ENCODE data around the gene ACR. TPM values are rescaled to one million over a fixed set of nuclear protein-coding genes. Genes with fewer than 3 reads are reported as not detected.

ACR gene
- total and polyA plus RNA-seq, 10 of the 15 experiments (the other 5 are each of a cell fraction or from before 2014, with no cell fraction given), result not detected

DNA sequence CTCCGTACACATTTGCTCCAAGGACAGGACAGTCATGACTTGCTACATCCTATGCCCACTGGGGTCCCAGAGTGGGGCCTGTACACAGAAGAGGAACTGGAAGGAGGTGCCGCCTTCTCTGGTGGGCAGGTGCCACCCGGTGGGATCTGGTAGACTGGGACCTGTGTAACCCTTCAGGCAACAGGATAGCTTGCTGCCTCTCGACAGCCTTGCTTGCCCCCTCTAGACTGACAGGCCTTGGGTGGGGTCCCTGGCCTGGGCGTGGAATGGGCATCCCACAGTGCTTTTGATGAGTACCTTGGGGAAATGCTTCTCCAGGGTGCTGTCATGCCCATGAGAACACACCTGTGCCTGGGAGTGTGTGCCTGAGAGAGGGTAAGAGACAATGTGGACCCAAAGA lies 49.6 kb upstream of the ACR start (continued):
- TF ChIP-seq, protein P1, sequence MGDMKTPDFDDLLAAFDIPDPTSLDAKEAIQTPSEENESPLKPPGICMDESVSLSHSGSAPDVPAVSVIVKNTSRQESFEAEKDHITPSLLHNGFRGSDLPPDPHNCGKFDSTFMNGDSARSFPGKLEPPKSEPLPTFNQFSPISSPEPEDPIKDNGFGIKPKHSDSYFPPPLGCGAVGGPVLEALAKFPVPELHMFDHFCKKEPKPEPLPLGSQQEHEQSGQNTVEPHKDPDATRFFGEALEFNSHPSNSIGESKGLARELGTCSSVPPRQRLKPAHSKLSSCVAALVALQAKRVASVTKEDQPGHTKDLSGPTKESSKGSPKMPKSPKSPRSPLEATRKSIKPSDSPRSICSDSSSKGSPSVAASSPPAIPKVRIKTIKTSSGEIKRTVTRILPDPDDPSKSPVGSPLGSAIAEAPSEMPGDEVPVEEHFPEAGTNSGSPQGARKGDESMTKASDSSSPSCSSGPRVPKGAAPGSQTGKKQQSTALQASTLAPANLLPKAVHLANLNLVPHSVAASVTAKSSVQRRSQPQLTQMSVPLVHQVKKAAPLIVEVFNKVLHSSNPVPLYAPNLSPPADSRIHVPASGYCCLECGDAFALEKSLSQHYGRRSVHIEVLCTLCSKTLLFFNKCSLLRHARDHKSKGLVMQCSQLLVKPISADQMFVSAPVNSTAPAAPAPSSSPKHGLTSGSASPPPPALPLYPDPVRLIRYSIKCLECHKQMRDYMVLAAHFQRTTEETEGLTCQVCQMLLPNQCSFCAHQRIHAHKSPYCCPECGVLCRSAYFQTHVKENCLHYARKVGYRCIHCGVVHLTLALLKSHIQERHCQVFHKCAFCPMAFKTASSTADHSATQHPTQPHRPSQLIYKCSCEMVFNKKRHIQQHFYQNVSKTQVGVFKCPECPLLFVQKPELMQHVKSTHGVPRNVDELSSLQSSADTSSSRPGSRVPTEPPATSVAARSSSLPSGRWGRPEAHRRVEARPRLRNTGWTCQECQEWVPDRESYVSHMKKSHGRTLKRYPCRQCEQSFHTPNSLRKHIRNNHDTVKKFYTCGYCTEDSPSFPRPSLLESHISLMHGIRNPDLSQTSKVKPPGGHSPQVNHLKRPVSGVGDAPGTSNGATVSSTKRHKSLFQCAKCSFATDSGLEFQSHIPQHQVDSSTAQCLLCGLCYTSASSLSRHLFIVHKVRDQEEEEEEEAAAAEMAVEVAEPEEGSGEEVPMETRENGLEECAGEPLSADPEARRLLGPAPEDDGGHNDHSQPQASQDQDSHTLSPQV (IDR thresholded peaks at IDR 0.05), result no peak
- TF ChIP-seq, protein P2, sequence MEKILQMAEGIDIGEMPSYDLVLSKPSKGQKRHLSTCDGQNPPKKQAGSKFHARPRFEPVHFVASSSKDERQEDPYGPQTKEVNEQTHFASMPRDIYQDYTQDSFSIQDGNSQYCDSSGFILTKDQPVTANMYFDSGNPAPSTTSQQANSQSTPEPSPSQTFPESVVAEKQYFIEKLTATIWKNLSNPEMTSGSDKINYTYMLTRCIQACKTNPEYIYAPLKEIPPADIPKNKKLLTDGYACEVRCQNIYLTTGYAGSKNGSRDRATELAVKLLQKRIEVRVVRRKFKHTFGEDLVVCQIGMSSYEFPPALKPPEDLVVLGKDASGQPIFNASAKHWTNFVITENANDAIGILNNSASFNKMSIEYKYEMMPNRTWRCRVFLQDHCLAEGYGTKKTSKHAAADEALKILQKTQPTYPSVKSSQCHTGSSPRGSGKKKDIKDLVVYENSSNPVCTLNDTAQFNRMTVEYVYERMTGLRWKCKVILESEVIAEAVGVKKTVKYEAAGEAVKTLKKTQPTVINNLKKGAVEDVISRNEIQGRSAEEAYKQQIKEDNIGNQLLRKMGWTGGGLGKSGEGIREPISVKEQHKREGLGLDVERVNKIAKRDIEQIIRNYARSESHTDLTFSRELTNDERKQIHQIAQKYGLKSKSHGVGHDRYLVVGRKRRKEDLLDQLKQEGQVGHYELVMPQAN (conservative IDR thresholded peaks at IDR 0.05), result no peak
- TF ChIP-seq TBL1XR1 (IDR thresholded peaks at IDR 0.05; ENCODE audit: low read depth, low read length) (no peak), RAD21 (IDR thresholded peaks at IDR 0.05; ENCODE audit: insufficient read depth, low read depth, low read length) (no peak)

DNA sequence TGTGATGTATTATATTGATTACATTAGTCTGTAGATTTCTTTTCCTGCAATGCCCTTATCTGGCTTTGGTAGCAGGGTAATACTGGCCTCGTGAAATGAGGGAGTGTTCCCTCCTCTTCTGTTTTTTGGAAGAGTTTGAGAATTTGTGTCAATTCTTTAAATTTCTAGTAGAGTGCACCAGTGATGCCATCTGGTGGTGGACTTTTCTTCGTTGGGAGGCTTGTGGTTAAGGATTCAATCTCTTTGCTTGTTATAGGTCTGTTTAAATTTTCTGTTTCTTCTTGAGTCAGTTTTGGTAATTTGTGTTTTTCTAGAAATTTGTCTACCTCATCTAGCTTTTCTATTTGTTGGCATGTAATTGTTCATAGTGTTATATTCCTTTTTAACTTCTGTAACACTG lies 46.5 kb upstream of the ACR start:
- Histone ChIP-seq H3K27me3 (replicated peaks in 1 of 2; ENCODE audit: control insufficient read depth in 2 of 2, insufficient read depth in 2 of 2, low read length in 1 of 2) (no peaks in the 10 kb centered on the region; a peak in 2 of 4 replicates), H3K27ac (ENCODE audit: control insufficient read depth, insufficient read depth) (no peak overlapping the region), H3K9me3 (replicated peaks; ENCODE audit: control insufficient read depth, insufficient read depth, low read length) (no peaks in the 10 kb centered on the region), H4K20me1 (ENCODE audit: control insufficient read depth, insufficient read depth) (no peaks in the 10 kb centered on the region), H3K4me2 (ENCODE audit: control insufficient read depth, insufficient read depth) (no peak overlapping the region), H2AFZ (ENCODE audit: control insufficient read depth, low read depth, low read length) (no peak overlapping the region), H3K79me2 (ENCODE audit: control insufficient read depth, insufficient read depth, low read length) (no peaks in the 10 kb centered on the region), H3K4me3 (no peak overlapping the region), H3K9ac (ENCODE audit: control insufficient read depth, insufficient read depth, low read length) (no peak overlapping the region), H3K4me1 (ENCODE audit: control insufficient read depth, insufficient read depth, low read length) (no peaks in the 10 kb centered on the region), H3K36me3 (ENCODE audit: control insufficient read depth in 2 of 2, insufficient read depth in 2 of 2, low read length in 1 of 2) (no peaks in the 10 kb centered on the region)
- ATAC-seq (peak; percentile 47), DNase-seq (ENCODE audit: low read depth, low spot score) (peak; percentile 13), FAIRE-seq (peak; percentile 71)
- intact Hi-C loops (cut with micrococcal nuclease; ENCODE audit: unreplicated experiment) (loop anchor here (5.0 kb wide), 2 partner anchors 69 to 439 kb away; partner anchors contain the start of gene HDAC10), in situ Hi-C loops (cut with MboI) (no loop called here)
- WGBS (ENCODE audit: insufficient coverage, insufficient replicate concordance, low lambda C conversion rate, missing lambda C conversion rate), result 0% methylated on average over 2 of the region's 2 CpGs
- SMC1A ChIA-PET (ENCODE audit: uncharacterized antibody, unreplicated experiment), result interaction anchor here (0.6 to 1.8 kb wide), 3 partner anchors 64 to 273 kb away, joined by 3 to 5 read pairs (median 4); partner anchors contain the start of gene ARSA
- CTCF ChIA-PET, result interaction anchor here (0.6 to 3.1 kb wide), 11 partner anchors 9 to 128 kb away, joined by 3 to 15 read pairs (median 4); no protein-coding TSS in a partner anchor
- BruUV-seq (replicated peaks), result no TSS peak
- RAD21 ChIA-PET (ENCODE audit: unreplicated experiment), result interaction anchor here (0.9 to 1.1 kb wide), 2 partner anchors 70 to 219 kb away, joined by 3 to 4 read pairs; no protein-coding TSS in a partner anchor
- POLR2A ChIA-PET, result no interaction called here
- TF ChIP-seq, protein P3, sequence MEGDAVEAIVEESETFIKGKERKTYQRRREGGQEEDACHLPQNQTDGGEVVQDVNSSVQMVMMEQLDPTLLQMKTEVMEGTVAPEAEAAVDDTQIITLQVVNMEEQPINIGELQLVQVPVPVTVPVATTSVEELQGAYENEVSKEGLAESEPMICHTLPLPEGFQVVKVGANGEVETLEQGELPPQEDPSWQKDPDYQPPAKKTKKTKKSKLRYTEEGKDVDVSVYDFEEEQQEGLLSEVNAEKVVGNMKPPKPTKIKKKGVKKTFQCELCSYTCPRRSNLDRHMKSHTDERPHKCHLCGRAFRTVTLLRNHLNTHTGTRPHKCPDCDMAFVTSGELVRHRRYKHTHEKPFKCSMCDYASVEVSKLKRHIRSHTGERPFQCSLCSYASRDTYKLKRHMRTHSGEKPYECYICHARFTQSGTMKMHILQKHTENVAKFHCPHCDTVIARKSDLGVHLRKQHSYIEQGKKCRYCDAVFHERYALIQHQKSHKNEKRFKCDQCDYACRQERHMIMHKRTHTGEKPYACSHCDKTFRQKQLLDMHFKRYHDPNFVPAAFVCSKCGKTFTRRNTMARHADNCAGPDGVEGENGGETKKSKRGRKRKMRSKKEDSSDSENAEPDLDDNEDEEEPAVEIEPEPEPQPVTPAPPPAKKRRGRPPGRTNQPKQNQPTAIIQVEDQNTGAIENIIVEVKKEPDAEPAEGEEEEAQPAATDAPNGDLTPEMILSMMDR (IDR thresholded peaks at IDR 0.05 in 2 of 3, conservative IDR thresholded peaks at IDR 0.05 in 1 of 3; ENCODE audit: control insufficient read depth in 2 of 3, extremely low read depth in 1 of 3, insufficient read depth in 1 of 3, low read depth in 3 of 3, low read length in 3 of 3), result peak; percentile 35 to 55 (median 55); a peak in 5 of 6 replicates
- TF ChIP-seq, protein P4, sequence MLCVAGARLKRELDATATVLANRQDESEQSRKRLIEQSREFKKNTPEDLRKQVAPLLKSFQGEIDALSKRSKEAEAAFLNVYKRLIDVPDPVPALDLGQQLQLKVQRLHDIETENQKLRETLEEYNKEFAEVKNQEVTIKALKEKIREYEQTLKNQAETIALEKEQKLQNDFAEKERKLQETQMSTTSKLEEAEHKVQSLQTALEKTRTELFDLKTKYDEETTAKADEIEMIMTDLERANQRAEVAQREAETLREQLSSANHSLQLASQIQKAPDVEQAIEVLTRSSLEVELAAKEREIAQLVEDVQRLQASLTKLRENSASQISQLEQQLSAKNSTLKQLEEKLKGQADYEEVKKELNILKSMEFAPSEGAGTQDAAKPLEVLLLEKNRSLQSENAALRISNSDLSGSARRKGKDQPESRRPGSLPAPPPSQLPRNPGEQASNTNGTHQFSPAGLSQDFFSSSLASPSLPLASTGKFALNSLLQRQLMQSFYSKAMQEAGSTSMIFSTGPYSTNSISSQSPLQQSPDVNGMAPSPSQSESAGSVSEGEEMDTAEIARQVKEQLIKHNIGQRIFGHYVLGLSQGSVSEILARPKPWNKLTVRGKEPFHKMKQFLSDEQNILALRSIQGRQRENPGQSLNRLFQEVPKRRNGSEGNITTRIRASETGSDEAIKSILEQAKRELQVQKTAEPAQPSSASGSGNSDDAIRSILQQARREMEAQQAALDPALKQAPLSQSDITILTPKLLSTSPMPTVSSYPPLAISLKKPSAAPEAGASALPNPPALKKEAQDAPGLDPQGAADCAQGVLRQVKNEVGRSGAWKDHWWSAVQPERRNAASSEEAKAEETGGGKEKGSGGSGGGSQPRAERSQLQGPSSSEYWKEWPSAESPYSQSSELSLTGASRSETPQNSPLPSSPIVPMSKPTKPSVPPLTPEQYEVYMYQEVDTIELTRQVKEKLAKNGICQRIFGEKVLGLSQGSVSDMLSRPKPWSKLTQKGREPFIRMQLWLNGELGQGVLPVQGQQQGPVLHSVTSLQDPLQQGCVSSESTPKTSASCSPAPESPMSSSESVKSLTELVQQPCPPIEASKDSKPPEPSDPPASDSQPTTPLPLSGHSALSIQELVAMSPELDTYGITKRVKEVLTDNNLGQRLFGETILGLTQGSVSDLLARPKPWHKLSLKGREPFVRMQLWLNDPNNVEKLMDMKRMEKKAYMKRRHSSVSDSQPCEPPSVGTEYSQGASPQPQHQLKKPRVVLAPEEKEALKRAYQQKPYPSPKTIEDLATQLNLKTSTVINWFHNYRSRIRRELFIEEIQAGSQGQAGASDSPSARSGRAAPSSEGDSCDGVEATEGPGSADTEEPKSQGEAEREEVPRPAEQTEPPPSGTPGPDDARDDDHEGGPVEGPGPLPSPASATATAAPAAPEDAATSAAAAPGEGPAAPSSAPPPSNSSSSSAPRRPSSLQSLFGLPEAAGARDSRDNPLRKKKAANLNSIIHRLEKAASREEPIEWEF (IDR thresholded peaks at IDR 0.05; ENCODE audit: insufficient replicate concordance, low read depth, low read length), result no peak
